HG03060 (cell line): ENCODE measurements around the gene SLC24A3.

Experiments used
- ATAC-seq: cut with Tn5 transposase; IDR thresholded peaks from one replicate; pipeline ENCODE4 v1.9.1; 2021; ENCODE audit warnings: low read depth, moderate number of reproducible peaks; ENCODE audit not compliant: unreplicated experiment

Gene SLC24A3

DNA sequence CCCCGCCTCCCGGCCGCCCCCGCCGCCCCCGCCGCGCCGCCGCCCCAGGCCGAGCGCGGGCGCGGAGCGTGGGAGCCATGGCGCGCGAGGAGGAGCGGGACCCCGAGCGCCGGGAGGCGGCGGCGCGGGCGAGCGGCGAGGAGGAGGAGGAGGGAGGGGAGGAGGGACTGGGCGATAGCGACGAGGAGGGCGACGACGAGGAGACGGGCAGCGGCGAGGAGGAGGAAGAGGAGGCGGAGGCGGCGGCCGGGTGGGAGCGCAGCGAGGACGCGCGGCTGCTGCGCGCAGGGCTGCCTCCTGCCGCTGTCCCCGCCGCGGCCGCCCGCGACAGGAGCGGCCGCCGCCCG, at the start of gene SLC24A3:
TSS of gene SLC24A3 (plus strand) at position 174 of the 347 bp plus-strand sequence.
- ATAC-seq: no peak

DNA sequence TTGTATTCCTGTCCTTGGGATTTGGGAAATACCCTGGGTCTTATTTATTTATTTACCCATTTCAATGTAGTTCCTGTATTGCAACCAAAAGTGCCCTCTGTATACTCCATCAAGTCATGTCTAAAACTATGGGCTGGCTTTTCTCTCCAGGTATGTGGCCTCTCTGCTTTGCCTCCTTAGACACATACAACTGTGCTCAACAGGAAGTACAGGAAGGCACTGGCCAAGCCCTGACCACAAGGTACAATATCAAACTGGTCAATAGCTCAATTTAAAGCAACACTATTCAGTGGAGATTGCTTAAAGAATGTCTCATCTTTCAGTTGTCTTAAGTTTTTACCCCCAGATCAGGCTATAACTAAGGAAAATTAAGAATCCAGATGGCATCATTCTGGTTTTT, 42.3 kb upstream of the SLC24A3 start:
- ATAC-seq: no peak

DNA sequence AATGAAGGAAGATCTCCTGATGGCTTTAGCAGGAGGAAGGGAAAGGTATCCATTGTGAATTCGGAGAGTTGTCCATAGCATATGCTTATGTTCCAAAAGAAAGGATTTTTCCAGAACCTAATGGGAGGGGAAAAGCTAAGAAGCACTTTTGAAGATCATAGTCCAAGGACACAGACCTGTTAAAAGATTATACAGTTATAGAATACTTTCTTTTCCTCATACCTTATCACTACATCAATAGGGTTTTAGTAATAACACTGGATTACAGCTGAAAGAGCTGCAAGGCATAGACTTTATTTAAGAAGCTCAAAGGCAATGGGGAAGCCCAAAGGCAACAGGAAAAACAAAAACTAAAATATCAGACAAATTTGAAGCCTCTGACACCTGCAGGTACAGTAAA, 39.8 kb upstream of the SLC24A3 start:
- no peak for ATAC-seq

DNA sequence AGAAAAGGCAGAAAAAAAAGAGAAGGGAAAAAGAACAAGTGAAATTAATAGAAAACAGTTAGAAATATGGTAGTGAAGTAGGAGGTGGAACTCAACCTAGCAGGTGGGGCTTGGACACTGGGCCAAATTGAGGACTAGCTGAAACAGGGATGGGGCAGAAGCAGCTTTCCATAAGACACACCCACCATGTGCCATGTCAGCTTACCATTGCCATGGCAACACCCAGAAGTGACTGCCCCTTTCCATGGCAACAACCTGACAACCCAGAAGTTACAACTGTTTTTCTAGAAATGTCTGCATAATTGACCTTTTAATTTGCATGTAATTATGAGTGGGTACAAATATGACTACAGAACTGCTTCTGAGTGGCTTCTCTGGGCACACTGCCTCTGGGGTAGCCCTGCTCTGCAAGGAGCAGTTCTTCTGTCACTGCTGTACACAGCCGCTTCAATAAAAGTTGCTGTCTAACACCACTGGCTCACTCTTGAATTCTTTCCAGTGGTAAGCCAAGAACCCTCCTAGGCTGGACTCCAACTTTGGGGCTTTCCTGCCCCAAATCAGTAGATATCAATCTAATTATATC, 35.9 kb upstream of the SLC24A3 start:
- ATAC-seq: no peak

DNA sequence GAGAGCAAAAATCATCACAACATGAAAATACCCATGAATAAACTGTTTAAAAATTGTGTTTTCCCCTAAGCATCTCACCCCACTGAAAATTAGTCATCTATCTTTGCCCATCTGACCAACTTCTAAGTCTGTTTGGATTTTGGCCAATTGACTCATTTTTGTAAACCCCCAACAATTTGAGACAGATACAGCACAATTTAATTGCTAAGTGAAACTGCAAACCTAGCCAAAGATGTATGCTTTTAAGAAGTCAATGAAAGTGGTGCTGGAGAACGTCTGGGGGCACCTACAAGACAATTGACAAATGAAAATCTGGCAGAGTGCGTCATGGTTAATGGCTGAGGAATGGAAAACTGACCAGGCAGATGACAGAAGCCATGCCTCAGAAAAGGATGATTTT, 30.9 kb upstream of the SLC24A3 start:
- ATAC-seq: no peak

DNA sequence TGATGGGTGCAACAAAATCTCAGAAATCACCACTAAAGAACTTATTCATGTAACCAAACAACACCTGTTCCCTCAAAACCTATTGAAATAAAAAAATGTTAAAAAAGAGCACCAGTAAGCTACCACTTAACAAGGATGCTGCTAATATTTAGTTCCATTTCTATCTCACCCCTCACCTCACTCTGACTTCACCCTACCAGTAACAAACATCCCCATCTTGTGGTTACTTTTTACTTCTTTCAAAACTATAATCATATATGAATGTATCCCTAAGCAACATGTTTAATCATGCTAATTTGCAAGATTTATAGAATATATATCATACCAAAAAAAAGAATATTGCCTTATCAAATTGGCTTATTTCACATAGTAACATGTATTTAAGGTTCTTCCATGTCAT, 27.4 kb upstream of the SLC24A3 start:
- no peak for ATAC-seq

DNA sequence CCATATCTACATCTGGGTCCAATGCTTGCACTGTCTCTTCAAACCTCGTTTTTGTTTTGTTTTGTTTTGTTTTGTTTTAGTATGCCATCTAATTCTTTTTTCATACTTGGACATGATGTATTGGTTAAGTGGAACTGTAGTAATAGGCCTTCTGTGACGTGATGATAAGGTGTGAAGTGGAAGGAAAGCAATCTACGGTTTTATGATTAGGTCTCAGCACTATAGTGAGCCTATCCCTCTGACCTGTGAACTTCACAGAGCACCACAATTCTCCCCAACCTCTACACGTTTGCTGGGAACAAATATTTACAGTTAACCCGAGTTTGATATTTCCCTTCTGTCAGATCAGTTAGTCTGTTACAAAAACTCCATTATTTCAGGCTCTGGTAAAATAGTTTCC, 19.1 kb upstream of the SLC24A3 start:
- ATAC-seq: no peak

DNA sequence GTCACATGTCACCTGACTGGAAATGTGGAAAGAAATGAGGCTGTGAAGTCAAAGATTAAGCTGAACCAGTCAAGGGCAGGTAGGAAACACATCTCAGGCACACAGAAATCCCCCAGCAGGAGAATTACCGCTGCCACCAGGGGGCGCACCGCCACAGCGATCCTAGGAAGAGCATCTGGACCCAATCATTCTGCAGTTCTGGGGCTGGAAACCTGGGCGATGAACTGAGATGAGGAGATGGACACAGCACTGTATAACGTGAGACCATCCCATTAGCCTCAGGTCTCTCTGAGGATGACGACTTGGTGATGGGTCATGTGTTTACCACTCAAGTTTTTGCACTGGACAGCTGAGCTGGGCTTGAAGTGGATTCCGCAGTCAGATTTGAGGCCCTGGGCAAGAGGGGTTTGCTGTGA, 6.5 kb upstream of the SLC24A3 start:
- ATAC-seq: no peak

DNA sequence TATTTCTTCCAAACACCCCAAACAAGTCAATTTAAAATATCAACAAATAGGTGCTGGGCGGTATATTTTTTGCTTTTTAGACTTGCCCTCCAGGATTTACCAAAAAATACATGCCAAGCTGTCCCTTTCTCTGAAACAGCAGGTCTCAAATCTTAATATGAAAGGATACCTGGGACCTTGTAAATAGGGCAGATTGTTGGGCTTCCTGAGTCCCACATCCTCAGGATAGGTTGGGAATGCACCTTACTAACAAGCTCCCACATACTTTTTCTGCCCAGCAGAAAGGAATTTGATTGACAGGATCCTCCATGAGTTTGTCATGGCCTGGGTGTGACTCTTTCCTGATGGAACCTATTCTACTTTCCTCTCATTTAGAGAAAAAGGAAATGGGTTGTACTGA, 4.9 kb upstream of the SLC24A3 start:
- no peak for ATAC-seq

DNA sequence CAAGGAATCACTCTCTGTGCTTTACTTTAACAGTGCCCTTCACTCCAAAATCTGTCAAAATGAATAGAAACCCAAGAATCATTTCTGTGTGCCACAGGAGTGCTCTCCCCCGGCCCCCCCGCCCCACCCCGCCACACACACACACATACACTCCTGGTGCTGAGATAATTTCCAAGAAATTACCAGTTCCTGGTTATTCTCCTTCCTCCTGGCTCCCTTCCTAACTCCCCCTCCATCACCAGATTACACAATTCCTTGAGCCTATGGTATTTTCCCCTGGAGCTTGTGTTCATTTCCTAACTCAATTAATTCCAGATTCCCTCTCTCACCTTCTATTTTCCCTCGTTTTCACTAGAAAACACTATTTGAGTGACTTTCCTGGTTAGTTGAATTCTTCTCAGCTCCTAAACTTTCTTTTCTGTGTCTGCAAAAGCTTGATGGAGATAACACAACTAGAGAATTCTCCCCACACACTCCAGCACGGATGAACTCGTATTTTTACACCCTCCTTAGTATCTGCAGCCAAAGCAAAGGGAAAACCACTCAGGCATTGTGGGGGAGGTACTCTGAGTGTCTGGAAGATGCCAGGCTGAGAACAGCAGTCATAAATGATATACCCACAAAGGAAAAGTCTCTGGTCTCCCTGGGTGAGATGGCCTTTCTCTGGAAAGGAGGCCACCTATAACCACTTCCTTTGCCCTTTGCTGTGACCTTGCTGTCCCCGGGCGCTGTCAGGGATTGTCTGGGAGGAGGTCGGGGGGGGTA, 1.9 kb upstream of the SLC24A3 start:
- no peak for ATAC-seq

DNA sequence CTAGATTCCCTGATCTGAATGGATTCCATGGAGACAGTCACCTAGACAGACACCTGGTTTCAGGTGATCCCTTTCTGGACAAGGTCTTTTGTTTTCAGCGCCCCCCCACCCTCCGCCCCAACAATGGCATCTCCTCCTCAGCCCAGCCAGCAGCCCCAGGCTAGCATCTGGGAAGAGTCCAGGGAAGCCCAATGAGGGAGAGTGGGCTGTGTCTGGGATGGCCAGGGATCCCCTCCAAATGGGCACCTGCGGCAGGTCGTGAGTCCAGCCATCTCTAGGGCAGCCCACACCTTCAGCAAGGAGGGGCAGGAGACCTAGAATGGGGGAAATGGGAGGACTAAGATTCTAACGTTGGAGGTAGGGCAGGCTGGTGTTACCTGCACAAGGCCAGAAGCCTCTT, 1.2 kb upstream of the SLC24A3 start:
- ATAC-seq: no peak

DNA sequence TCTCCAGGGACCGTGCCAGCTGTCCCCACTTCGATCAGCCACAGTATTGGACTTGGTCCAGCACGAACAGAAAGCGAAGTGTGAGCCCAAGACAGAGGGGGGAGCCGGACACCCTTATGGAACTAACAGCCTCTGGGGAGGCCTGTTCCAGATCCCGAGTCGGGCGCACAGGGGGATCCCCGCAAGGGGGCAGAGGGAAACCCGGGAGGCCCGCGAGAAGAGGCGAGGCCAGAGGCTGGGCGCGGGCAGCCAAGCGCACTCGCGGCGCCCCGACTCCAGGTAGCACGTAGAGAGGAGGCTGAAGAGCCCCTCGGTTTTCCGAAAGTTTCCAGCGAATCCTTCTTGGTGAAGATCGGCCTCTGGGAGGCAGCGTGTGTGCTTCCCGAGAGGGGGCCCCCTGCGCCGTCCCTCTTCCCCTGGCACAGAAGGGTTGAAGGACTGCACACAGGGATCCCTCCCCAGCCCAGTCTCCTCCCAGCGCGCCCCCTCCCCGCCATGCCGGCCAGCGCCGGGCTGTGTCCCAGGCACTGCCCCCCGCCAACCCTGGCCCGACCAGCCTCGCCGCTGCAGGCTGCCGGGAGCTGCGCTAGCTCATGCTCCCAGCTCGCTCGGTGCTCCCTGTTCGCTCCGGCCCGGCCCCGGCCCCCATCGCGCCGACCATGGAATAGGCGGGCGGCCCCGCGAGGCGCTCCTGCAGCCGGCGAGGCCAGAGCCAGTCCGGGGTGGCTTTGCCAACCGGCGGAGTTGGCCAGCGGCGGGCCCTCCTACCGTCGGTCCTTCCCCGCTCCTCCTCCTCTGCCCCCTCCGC, 577 bp upstream of the SLC24A3 start:
- no peak for ATAC-seq

DNA sequence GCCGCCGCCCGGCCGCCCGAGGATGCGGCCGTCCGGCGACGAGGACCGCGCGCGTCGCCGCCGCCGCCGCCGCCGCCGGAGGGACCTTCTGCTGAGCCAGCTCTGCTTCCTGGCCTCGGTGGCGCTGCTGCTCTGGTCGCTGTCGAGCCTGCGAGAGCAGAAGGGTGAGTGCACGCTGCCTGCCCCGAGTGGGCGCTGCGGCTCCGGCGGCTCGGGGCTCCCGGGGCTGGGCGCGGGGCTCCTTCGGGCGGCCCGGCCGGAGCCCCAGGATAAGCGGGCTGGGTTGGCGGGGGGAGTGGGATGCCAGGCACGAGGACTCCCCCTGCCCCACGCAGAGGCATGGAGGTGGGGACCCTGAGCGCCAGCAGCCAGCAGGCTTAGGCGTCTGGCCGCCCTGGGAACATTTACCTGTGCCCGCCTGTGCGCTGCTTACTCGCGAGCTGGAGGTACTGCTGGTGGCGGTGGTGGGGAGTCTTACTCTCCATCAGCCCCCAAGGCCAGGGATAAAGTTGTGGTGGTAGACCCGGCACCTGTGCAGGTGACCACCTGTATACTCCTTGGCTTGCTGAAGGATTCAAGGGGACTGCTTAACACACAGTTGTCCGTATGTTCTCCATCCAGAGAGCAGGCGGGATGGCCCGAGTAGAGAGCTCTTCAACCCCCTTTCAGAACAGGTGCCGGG, 520 bp downstream of the SLC24A3 start:
- ATAC-seq: no peak

DNA sequence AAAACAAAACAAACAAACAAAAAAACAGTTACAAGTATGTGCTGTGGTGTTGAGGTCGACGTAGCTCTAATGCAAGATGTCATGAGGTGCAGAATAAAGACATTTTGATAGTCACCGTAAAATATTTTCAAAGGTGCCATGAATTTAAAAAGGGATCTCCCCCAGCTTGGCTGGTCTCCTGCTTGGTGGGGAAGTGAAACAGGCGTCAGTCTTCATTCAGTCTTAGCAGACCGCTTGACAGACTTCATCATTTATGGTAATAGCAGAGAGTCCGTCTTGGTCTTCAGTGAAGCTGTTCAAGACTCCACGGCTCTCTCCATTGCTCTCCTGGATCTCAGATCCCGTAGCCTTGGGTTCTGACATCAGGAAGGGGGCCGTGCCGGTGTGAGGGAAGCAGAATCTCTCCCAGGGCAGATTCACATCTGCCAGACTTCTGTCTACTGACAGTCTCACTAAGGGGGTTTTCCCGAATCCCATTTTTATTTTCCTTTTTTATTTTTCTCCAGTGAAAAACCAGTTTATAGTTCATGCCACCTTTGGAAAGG, 1.6 kb downstream of the SLC24A3 start:
- no peak for ATAC-seq

DNA sequence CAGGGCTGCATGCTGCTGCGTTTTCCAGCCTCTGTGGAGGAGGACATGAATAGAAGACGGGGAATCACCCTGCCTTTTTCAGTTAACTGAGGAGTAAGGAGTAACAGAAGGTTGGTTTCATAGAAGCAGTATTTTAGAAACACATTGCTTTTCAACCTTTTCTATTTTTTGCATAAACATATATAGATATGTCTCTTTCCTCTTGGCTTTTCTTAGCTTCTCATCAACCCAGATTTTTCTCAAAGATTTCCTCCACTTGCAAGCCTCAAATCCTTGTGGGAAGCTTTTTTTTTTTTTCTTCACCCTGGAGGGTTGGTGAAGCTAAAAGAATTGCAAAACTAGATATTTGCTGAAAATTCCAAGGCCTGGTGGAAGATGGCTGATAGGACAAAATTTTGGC, 6.0 kb downstream of the SLC24A3 start:
- ATAC-seq: no peak

DNA sequence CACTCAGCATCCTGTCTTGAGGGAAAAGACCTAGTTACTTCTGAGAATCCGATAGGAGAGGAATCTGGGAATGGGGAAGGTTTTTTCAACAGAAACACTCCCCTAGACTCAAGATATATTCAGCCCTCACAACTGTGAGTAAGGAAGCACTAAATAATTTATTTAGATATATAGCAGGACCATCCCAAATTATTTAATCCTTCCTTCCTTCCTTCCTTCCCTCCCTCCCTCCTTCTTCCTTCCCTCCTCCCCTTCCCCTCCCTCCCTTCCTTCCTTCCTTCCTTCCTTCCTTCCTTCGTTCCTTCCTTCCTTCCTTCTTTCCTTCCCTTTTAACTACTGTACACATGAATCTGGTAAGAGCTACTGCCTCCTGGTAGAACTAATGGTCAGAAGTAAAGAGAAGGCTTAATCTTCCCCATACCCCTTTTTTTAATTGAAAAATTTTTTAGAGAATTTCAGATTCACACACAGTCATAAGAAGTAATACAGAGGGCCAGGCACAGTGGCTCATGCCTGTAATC, 10.1 kb downstream of the SLC24A3 start:
- no peak for ATAC-seq

DNA sequence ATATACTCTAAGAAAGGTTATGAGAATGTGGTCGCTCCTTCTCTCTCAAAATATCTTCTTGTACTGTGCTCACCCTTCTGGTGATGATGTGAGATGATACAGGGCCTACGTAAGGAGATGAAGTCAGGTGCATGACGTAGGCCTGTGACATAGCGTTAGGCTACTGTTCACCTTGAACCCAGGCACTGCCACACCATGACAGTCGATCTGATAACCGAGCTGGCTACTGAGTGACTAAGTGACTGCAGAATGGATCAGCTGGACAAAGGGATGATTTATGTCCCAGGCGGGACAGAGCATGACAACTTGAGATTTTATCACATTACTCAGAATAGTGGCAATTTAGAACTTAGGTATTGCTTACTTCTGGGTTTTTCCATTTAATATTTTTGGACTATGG, 11.2 kb downstream of the SLC24A3 start:
- ATAC-seq: no peak

DNA sequence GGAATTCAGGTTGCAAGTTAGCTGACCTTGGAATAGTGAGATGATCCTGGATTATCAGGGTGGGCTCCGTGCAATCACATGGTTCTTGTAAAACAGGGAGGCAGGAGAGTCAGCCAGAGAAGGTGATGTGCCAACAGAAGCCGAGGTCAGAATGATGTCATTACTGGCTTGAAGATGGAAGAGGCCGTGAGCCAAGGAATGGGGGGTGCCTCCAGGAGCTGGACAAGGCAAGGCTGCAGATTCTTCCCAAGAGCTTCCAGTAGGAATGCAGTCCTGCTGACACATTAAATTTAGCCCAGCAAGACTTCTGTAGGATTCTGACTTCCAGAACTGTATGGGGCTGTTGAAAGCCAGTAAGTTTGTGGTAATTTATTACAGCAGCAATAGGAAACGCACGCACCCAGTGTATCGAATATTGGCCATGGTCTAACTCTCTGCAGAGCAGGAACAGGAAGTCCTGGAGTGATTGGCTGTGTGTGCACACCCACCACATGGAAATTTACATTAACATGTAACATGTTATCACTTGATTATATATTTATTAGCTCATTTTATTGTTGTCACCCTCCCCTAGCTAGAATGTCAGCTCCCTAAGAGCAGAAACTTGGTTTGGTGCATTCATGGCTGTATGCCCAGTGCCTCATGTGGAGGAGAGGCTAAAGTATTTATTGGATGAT, 19.1 kb downstream of the SLC24A3 start:
- ATAC-seq: no peak

DNA sequence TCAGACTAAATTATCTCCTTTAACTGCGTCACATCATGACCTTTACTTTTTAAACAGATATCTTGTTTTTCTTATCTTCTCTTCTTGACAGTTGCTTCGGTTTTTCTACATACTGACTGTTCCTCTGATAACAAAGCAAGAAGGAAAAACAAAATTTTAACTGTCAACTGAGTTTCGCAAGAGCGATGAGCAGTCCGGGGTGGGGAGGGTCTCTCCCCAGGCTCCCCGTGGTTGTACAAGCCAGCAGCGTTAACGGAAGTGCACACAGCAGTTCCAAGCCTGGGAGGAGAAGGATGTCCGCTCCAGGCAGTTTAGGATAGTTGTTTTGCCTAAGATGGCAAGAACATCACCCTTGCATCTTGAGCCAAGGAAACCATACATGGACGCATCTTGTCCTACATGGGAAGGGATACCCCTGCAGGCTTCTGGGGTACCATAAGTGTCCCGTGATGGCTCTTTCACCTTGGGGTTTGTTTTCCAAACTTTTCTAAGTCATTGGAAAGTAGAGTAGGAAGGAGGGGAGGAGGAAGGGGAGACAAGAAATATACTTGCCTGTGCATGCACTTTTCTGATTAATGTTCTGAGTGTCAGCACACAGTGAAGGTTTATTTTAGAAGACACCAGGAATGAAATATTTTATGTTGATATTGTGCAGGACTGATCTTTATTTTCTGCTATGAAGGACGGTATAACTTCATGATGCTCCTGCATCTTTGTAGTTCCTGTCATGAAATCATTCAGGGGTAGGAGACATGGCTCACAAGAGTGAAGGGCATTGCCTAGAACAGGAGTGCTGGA, 20.8 kb downstream of the SLC24A3 start:
- ATAC-seq: no peak
